Measurements from ENCODE around the gene DCX. TPM values are rescaled to one million over a fixed set of nuclear protein-coding genes. Genes with fewer than 3 reads are reported as not detected.

The DCX gene
- polyA plus RNA-seq, 1 donor (not counting 4 experiments of a cell fraction or from before 2014, with no cell fraction given), result not detected

DNA sequence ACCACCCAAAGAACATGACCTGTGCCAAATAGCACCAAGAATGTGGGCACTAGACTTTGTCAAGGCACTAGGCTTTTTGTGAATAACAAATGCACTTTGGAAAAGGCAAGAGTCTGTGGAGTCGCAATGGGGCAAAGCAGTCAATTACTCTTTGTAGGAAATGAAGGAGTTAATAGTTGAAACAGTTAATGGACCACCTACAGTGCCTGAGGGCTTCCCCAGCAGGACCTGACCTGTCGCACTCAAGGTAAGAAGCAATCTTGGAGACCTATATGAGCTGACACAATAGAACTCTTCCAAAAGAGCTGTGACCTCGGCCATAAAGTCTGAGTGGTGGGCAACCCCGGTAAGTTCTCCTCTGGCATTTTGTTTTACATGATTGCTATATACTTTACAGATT, 92.5 kb downstream of the DCX start:
- no peaks in the 10 kb centered on the region for H3K36me3 ChIP-seq (ENCODE audit: control insufficient read depth in 2 of 2, extremely low read depth in 1 of 2, insufficient read depth in 2 of 2, low read length in 2 of 2)
- DNase-seq (ENCODE audit: low read depth, low spot score) (no peak), FAIRE-seq (no peak)
- TF ChIP-seq EZH2 (IDR thresholded peaks at IDR 0.05; ENCODE audit: low read length), result no peak
- TF ChIP-seq, protein P1, sequence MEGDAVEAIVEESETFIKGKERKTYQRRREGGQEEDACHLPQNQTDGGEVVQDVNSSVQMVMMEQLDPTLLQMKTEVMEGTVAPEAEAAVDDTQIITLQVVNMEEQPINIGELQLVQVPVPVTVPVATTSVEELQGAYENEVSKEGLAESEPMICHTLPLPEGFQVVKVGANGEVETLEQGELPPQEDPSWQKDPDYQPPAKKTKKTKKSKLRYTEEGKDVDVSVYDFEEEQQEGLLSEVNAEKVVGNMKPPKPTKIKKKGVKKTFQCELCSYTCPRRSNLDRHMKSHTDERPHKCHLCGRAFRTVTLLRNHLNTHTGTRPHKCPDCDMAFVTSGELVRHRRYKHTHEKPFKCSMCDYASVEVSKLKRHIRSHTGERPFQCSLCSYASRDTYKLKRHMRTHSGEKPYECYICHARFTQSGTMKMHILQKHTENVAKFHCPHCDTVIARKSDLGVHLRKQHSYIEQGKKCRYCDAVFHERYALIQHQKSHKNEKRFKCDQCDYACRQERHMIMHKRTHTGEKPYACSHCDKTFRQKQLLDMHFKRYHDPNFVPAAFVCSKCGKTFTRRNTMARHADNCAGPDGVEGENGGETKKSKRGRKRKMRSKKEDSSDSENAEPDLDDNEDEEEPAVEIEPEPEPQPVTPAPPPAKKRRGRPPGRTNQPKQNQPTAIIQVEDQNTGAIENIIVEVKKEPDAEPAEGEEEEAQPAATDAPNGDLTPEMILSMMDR (optimal IDR thresholded peaks at IDR 0.05 in 1 of 3, IDR thresholded peaks at IDR 0.05 in 1 of 3, conservative IDR thresholded peaks at IDR 0.05 in 1 of 3; ENCODE audit: extremely low read depth in 1 of 3, insufficient read depth in 2 of 3, low read length in 3 of 3), result no peak
- peaks cover 4% of the 10 kb centered on the region for H3K27me3 ChIP-seq (ENCODE audit: control insufficient read depth, extremely low read depth, insufficient read depth, low read length)
- H3K79me2 ChIP-seq (ENCODE audit: control insufficient read depth, insufficient read depth, low read length), result no peaks in the 10 kb centered on the region
- no peak overlapping the region for H3K4me2 ChIP-seq (ENCODE audit: control insufficient read depth, extremely low read depth, insufficient read depth, low read depth, low read length)
- no peak overlapping the region for H3K4me3 ChIP-seq (ENCODE audit: control insufficient read depth in 2 of 3, extremely low read depth in 1 of 3, insufficient read depth in 2 of 3, low read depth in 1 of 3, low read length in 3 of 3)
- no peak overlapping the region for H3K27ac ChIP-seq (ENCODE audit: control insufficient read depth, insufficient read depth, low read length)
- H4K20me1 ChIP-seq (ENCODE audit: control insufficient read depth, extremely low read depth, insufficient read depth, low read length), result no peaks in the 10 kb centered on the region
- no peaks in the 10 kb centered on the region for H3K4me1 ChIP-seq (ENCODE audit: control insufficient read depth, extremely low read depth, insufficient read depth, low read length)
- H3K9ac ChIP-seq (ENCODE audit: control insufficient read depth, extremely low read depth, insufficient read depth, low read length), result no peak overlapping the region
- dilution Hi-C loops (cut with MboI; ENCODE audit: extremely low pct_ligation_motif_present, low sequenced_read_pairs), result no loop called here
- H2AFZ ChIP-seq (ENCODE audit: control insufficient read depth, low read length), result no peak overlapping the region
- no peaks in the 10 kb centered on the region for H3K9me3 ChIP-seq (ENCODE audit: control insufficient read depth, low read depth, low read length)
- no peaks in the 10 kb centered on the region for H3K9me1 ChIP-seq (ENCODE audit: control insufficient read depth, extremely low read depth, insufficient read depth, low read length)

DNA sequence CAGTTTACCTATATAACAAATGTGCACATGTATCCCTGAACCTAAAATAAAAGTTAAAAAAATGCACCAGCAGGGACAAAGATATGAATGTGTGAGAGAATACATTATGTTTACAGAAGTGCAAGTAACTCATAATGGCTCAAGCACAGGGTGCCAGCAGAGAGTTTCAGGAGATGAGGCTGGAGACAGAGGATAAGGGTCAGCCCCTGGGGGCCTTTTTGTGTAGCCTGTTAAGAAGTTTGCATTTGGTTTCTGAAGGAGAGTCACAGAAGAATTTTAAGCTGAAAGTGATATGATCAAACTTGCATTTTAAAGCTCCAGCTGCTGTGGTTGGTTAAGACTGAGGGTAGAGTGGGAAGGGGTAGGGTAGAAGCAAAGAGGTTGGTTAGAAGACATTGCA, 93.1 kb downstream of the DCX start:
- peaks cover 4% of the 10 kb centered on the region for H3K27me3 ChIP-seq (ENCODE audit: control insufficient read depth, extremely low read depth, insufficient read depth, low read length)
- no peaks in the 10 kb centered on the region for H4K20me1 ChIP-seq (ENCODE audit: control insufficient read depth, extremely low read depth, insufficient read depth, low read length)
- H3K4me2 ChIP-seq (ENCODE audit: control insufficient read depth, extremely low read depth, insufficient read depth, low read depth, low read length), result no peak overlapping the region
- DNase-seq (ENCODE audit: low read depth, low spot score) (no peak), FAIRE-seq (no peak)
- dilution Hi-C loops (cut with MboI; ENCODE audit: extremely low pct_ligation_motif_present, low sequenced_read_pairs), result no loop called here
- H3K4me3 ChIP-seq (ENCODE audit: control insufficient read depth in 2 of 3, extremely low read depth in 1 of 3, insufficient read depth in 2 of 3, low read depth in 1 of 3, low read length in 3 of 3), result no peak overlapping the region
- H3K79me2 ChIP-seq (ENCODE audit: control insufficient read depth, insufficient read depth, low read length), result no peaks in the 10 kb centered on the region
- no peaks in the 10 kb centered on the region for H3K36me3 ChIP-seq (ENCODE audit: control insufficient read depth in 2 of 2, extremely low read depth in 1 of 2, insufficient read depth in 2 of 2, low read length in 2 of 2)
- H3K9ac ChIP-seq (ENCODE audit: control insufficient read depth, extremely low read depth, insufficient read depth, low read length), result no peak overlapping the region
- H3K27ac ChIP-seq (ENCODE audit: control insufficient read depth, insufficient read depth, low read length), result no peak overlapping the region
- no peak overlapping the region for H2AFZ ChIP-seq (ENCODE audit: control insufficient read depth, low read length)
- H3K9me3 ChIP-seq (ENCODE audit: control insufficient read depth, low read depth, low read length), result no peaks in the 10 kb centered on the region
- TF ChIP-seq, protein P1 (optimal IDR thresholded peaks at IDR 0.05 in 1 of 3, IDR thresholded peaks at IDR 0.05 in 1 of 3, conservative IDR thresholded peaks at IDR 0.05 in 1 of 3; ENCODE audit: extremely low read depth in 1 of 3, insufficient read depth in 2 of 3, low read length in 3 of 3), result no peak
- no peak for TF ChIP-seq EZH2 (IDR thresholded peaks at IDR 0.05; ENCODE audit: low read length)
- H3K9me1 ChIP-seq (ENCODE audit: control insufficient read depth, extremely low read depth, insufficient read depth, low read length), result no peaks in the 10 kb centered on the region
- H3K4me1 ChIP-seq (ENCODE audit: control insufficient read depth, extremely low read depth, insufficient read depth, low read length), result no peaks in the 10 kb centered on the region
